Cerebellar cortex (tissue), 1 donor: ENCODE measurements around the gene VAMP3.

Experiments
- DNase-seq: peaks from one replicate; pipeline ENCODE4 v3.0.0-alpha.2; 2015; ENCODE audit warnings: low spot score

Gene VAMP3

GRCh38 chr1:7813677-7814373 is 42.7 kb downstream of the VAMP3 start:
- no peak for DNase-seq

GRCh38 chr1:7821282-7821681 is 50.2 kb downstream of the VAMP3 start:
- no peak for DNase-seq

- no peak for DNase-seq
Observed at GRCh38 chr1:7824701-7825100, 53.6 kb downstream of the VAMP3 start.

- DNase-seq: no peak
Observed at GRCh38 chr1:7826363-7826762, 55.3 kb downstream of the VAMP3 start.

DNA sequence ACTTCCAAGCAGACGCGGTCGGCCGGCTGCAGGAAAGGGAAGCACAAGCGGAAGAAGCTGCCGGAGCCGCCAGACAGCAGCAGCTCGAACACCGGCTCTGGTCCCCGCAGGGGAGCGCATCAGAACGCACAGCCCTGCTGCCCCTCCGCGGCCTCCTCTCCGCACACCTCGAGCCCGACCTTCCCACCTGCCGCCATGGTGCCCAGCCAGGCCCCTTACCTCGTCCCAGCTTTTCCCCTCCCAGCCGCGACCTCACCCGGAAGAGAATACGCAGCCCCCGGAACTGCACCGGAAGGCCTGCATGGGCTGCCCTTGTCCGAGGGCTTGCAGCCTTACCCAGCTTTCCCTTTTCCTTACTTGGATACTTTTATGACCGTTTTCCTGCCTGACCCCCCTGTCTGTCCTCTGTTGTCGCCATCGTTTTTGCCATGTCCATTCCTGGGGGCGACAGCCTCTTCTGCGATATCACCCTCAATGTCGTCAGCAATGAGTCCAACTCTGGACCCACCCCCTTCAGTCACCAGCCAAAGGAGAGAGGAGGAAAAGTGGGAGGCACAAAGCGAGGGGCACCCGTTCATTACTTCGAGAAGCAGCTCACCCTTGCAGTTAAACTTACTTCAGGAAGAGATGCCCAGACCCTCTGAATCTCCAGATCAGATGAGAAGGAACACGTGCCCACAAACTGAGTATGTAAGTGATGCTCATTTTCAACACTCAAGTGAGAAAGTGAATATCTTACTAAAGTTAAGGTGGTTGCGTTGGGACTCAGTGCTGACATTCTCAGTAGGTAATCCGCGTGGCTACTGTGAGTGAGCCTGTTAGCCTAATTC is 56.2 kb downstream of the VAMP3 start:
- no peak for DNase-seq
